K562 (cell line): Measurements from ENCODE around the gene IFT122. TPM values are rescaled to one million over a fixed set of nuclear protein-coding genes. Genes with fewer than 3 reads are reported as not detected.

ENCODE experiments used
- ARNT ChIP-seq, 2 experiments: fragments of 450-650 bp; IDR thresholded peaks; 2 replicates each; pipeline ENCODE4 v1.6.1; 2016; ENCODE audit warnings: mild to moderate bottlenecking in 1 of 2
- CBFA2T3 ChIP-seq: fragments of 450-650 bp; IDR thresholded peaks from 2 replicates; pipeline ENCODE4 v1.6.1; 2017
- CCNT2 ChIP-seq: IDR thresholded peaks from 2 replicates; pipeline ENCODE4 v1.6.1; 2011; ENCODE audit warnings: borderline replicate concordance, low read depth, mild to moderate bottlenecking, moderate library complexity, mixed read lengths, low read length; ENCODE audit not compliant: insufficient read length; ENCODE audit errors: extremely low read depth
- FOSL1 ChIP-seq: fragments of 200-800 bp; sonication (Bioruptor generic); conservative IDR thresholded peaks from 2 replicates; pipeline ENCODE4 v1.6.1; 2016; ENCODE audit warnings: missing genetic modification characterization, missing compliant biosample characterization
- GTF2F1 ChIP-seq: IDR thresholded peaks from 2 replicates; pipeline ENCODE4 v1.6.1; 2011; ENCODE audit warnings: low read depth, low read length, improper control_type of control experiment
- HDAC1 ChIP-seq, 2 experiments: fragments of 450-650 bp; IDR thresholded peaks; 2 replicates each; pipeline ENCODE4 v1.6.1; 2016 to 2017; ENCODE audit warnings: inconsistent platforms in 1 of 2, mild to moderate bottlenecking in 1 of 2, moderate library complexity in 1 of 2
- KLF10 ChIP-seq: fragments of 250-450 bp; sonication (Bioruptor Pico); IDR thresholded peaks from 2 replicates; pipeline ENCODE4 v1.6.1; 2021; ENCODE audit warnings: matching md5 sums
- MXI1 ChIP-seq: IDR thresholded peaks from 2 replicates; pipeline ENCODE4 v1.6.1; 2011; ENCODE audit warnings: low read depth, mild to moderate bottlenecking, improper control_type of control experiment, low read length
- NCOR1 ChIP-seq: fragments of 450-650 bp; IDR thresholded peaks from 2 replicates; pipeline ENCODE4 v1.6.1; 2016; ENCODE audit warnings: mild to moderate bottlenecking, moderate library complexity
- NR2C2 ChIP-seq, 2 experiments: fragments of 200-800 bp in 1 of 2; sonication (Bioruptor generic) in 1 of 2; sonication (generic) in 1 of 2; formaldehyde crosslinking in 1 of 2; IDR thresholded peaks; 2 replicates each; pipeline versions ENCODE4 v1.6.1 to v1.8.0; 2016 to 2022; ENCODE audit warnings: mild to moderate bottlenecking in 1 of 2, missing compliant biosample characterization in 1 of 2, missing genetic modification characterization in 1 of 2, missing genetic modification reagents in 1 of 2
- RFX1 ChIP-seq: fragments of 450-650 bp; IDR thresholded peaks from 2 replicates; pipeline ENCODE4 v1.6.1; 2016; ENCODE audit warnings: mild to moderate bottlenecking, moderate library complexity
- SMAD3 ChIP-seq: fragments of 450-650 bp; formaldehyde crosslinking; conservative IDR thresholded peaks from 2 replicates; pipeline ENCODE4 v1.4.0; 2020; ENCODE audit warnings: mild to moderate bottlenecking
- TBP ChIP-seq: optimal IDR thresholded peaks from 2 replicates; pipeline ENCODE3; 2011; ENCODE audit warnings: low read depth, low read length, improper control_type of control experiment
- YY1 ChIP-seq, 3 experiments: IDR thresholded peaks; 2 replicates each; pipeline ENCODE4 v1.6.1; 2011; ENCODE audit warnings: low read length in 2 of 3, mild to moderate bottlenecking in 2 of 3, moderate library complexity in 2 of 3, borderline replicate concordance in 1 of 3, control low read depth in 1 of 3, low read depth in 1 of 3; ENCODE audit not compliant: insufficient read depth in 3 of 3, insufficient replicate concordance in 2 of 3, control insufficient read depth in 1 of 3, insufficient read length in 1 of 3; ENCODE audit errors: extremely low read depth in 1 of 3
- ZNF143 ChIP-seq: sonication (generic); formaldehyde crosslinking; IDR thresholded peaks from 2 replicates; pipeline ENCODE4 v1.9.0; 2022; ENCODE audit warnings: mild to moderate bottlenecking, missing genetic modification reagents
- ZNF444 ChIP-seq: fragments of 250-450 bp; sonication (Bioruptor Pico); IDR thresholded peaks from 2 replicates; pipeline ENCODE4 v1.4.0; 2020; ENCODE audit warnings: mild to moderate bottlenecking, moderate library complexity
- ZNF707 ChIP-seq: fragments of 250-450 bp; sonication (Bioruptor Pico); conservative IDR thresholded peaks from 2 replicates; pipeline ENCODE4 v1.8.0; 2022; ENCODE audit warnings: inconsistent platforms, mild to moderate bottlenecking, moderate library complexity
- polyA plus RNA-seq, 8 experiments: library from polyadenylated mRNA; depleted of rRNA in 4 of 8; stranded (reverse) in 5 of 8; unstranded in 3 of 8; fragments of >200 nt; fragmentation: Nextera tagmentation in 2 of 8; fragmentation: Illumina TruSeq in 1 of 8; extraction: Ambion mirVana in 2 of 8; extraction: Trizol in 1 of 8; gene quantifications; 2 replicates each; pipeline versions ENCODE4 v1.2.1 to v1.2.3, GENCODE V29; 2011 to 2014; ENCODE audit warnings: inconsistent platforms in 1 of 8, missing spikeins in 1 of 8
- total RNA-seq, 7 experiments: library from RNA; depleted of rRNA in 6 of 7; stranded (reverse); fragments of >200 nt in 6 of 7; fragmentation: Illumina TruSeq in 2 of 7; extraction: Trizol in 2 of 7; gene quantifications; 2 replicates each; pipeline versions ENCODE4 v1.2.1 to v1.2.3, GENCODE V29; 2011 to 2021; ENCODE audit warnings: low replicate concordance in 1 of 7
- TF ChIP-seq, protein P1 (sequence below): sonication (generic); formaldehyde crosslinking; IDR thresholded peaks from 2 replicates; pipeline ENCODE4 v1.8.0; 2022; ENCODE audit warnings: mild to moderate bottlenecking, missing genetic modification reagents, borderline replicate concordance
- TF ChIP-seq, protein P2 (sequence below): sonication (generic); formaldehyde crosslinking; IDR thresholded peaks from 2 replicates; pipeline ENCODE4 v1.9.0; 2022; ENCODE audit warnings: mild to moderate bottlenecking, missing genetic modification reagents
- TF ChIP-seq, protein P3 (sequence below): fragments of 200-800 bp; sonication (Bioruptor generic); IDR thresholded peaks from 2 replicates; pipeline ENCODE4 v1.6.1; 2016; ENCODE audit warnings: missing genetic modification characterization, missing compliant biosample characterization

Gene IFT122
- total and polyA plus RNA-seq, 9 of the 15 experiments (the other 6 are each of a cell fraction or from before 2014, with no cell fraction given) = 2.4 to 11.5 (median 7.7) TPM

GRCh38 chr3:129428376-129429079, 11.5 kb upstream of the IFT122 start, which contains the start of gene EFCAB12 (continued):
- peak in 1 of 3 experiments; percentile 27 for TF ChIP-seq YY1 (IDR thresholded peaks at IDR 0.05; ENCODE audit: borderline replicate concordance in 1 of 3, control insufficient read depth in 1 of 3, extremely low read depth in 1 of 3, insufficient read depth in 3 of 3, insufficient read length in 1 of 3, insufficient replicate concordance in 2 of 3, low read depth in 1 of 3, low read length in 2 of 3)
- no peak for TF ChIP-seq KLF10
- TF ChIP-seq, protein P1, sequence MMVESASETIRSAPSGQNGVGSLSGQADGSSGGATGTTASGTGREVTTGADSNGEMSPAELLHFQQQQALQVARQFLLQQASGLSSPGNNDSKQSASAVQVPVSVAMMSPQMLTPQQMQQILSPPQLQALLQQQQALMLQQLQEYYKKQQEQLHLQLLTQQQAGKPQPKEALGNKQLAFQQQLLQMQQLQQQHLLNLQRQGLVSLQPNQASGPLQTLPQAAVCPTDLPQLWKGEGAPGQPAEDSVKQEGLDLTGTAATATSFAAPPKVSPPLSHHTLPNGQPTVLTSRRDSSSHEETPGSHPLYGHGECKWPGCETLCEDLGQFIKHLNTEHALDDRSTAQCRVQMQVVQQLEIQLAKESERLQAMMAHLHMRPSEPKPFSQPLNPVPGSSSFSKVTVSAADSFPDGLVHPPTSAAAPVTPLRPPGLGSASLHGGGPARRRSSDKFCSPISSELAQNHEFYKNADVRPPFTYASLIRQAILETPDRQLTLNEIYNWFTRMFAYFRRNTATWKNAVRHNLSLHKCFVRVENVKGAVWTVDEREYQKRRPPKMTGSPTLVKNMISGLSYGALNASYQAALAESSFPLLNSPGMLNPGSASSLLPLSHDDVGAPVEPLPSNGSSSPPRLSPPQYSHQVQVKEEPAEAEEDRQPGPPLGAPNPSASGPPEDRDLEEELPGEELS = no peak
- TF ChIP-seq CCNT2 = peak; percentile 62
- no peak for TF ChIP-seq ARNT (IDR thresholded peaks at IDR 0.05)
- TF ChIP-seq GTF2F1 = no peak
- TF ChIP-seq MXI1 = peak; percentile 95
- no peak for TF ChIP-seq ZNF707 (CRISPR knock-in tag)
- TF ChIP-seq, protein P2, sequence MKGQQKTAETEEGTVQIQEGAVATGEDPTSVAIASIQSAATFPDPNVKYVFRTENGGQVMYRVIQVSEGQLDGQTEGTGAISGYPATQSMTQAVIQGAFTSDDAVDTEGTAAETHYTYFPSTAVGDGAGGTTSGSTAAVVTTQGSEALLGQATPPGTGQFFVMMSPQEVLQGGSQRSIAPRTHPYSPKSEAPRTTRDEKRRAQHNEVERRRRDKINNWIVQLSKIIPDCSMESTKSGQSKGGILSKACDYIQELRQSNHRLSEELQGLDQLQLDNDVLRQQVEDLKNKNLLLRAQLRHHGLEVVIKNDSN (CRISPR knock-in tag) = peak; percentile 96
- TF ChIP-seq NR2C2 (CRISPR knock-in tag; IDR thresholded peaks at IDR 0.05) = 0 out of 2 replicates have a peak, but pooled peaks have one; percentile 31
- TF ChIP-seq NR2C2 (tag; IDR thresholded peaks at IDR 0.05) = no peak
- no peak for TF ChIP-seq TBP
- TF ChIP-seq RFX1 = peak; percentile 98
- TF ChIP-seq NCOR1 = no peak
- TF ChIP-seq, protein P3, sequence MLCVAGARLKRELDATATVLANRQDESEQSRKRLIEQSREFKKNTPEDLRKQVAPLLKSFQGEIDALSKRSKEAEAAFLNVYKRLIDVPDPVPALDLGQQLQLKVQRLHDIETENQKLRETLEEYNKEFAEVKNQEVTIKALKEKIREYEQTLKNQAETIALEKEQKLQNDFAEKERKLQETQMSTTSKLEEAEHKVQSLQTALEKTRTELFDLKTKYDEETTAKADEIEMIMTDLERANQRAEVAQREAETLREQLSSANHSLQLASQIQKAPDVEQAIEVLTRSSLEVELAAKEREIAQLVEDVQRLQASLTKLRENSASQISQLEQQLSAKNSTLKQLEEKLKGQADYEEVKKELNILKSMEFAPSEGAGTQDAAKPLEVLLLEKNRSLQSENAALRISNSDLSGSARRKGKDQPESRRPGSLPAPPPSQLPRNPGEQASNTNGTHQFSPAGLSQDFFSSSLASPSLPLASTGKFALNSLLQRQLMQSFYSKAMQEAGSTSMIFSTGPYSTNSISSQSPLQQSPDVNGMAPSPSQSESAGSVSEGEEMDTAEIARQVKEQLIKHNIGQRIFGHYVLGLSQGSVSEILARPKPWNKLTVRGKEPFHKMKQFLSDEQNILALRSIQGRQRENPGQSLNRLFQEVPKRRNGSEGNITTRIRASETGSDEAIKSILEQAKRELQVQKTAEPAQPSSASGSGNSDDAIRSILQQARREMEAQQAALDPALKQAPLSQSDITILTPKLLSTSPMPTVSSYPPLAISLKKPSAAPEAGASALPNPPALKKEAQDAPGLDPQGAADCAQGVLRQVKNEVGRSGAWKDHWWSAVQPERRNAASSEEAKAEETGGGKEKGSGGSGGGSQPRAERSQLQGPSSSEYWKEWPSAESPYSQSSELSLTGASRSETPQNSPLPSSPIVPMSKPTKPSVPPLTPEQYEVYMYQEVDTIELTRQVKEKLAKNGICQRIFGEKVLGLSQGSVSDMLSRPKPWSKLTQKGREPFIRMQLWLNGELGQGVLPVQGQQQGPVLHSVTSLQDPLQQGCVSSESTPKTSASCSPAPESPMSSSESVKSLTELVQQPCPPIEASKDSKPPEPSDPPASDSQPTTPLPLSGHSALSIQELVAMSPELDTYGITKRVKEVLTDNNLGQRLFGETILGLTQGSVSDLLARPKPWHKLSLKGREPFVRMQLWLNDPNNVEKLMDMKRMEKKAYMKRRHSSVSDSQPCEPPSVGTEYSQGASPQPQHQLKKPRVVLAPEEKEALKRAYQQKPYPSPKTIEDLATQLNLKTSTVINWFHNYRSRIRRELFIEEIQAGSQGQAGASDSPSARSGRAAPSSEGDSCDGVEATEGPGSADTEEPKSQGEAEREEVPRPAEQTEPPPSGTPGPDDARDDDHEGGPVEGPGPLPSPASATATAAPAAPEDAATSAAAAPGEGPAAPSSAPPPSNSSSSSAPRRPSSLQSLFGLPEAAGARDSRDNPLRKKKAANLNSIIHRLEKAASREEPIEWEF (CRISPR knock-in tag) = no peak
- TF ChIP-seq HDAC1 (IDR thresholded peaks at IDR 0.05) = peak in 1 of 2 experiments; percentile 90; a peak in 2 of 4 replicates
- TF ChIP-seq SMAD3 (CRISPR knock-in tag) = no peak
- no peak for TF ChIP-seq ZNF444
- TF ChIP-seq CBFA2T3 = 0 out of 2 replicates have a peak, but pooled peaks have one; percentile 27
- TF ChIP-seq ZNF143 (CRISPR knock-in tag) = no peak
- no peak for TF ChIP-seq FOSL1 (tag)
